Bronchial epithelial cell (primary cell): Measurements from ENCODE around the gene CDKL5. TPM values are rescaled to one million over a fixed set of nuclear protein-coding genes. Genes with fewer than 3 reads are reported as not detected.
A peak's percentile ranks its signal among the peaks of the same experiment; 100 is the strongest.
"Not testable (repeated sequence)": the region's sequence is repeated elsewhere in the genome, so short reads cannot be mapped to it uniquely, and the experiment has no call there.

Source experiments
- DNase-seq: peaks from one replicate; pipeline ENCODE4 v3.0.0-alpha.2; 2010; ENCODE audit warnings: low read depth
- FAIRE-seq: peaks from 2 replicates; lab custom pipeline; 2011; peaks lifted over from hg19 to GRCh38; lab: Jason Lieb, UNC
- H3K27me3 ChIP-seq: 2 replicates; pipeline ENCODE4 v1.5.1; 2011; ENCODE audit warnings: low read length; ENCODE audit not compliant: control insufficient read depth, insufficient read depth
- H3K36me3 ChIP-seq: 2 replicates; pipeline ENCODE4 v1.5.1; 2011; ENCODE audit warnings: low read length; ENCODE audit not compliant: control insufficient read depth, insufficient read depth
- H3K4me3 ChIP-seq: 2 replicates; pipeline ENCODE4 v1.5.1; 2011; ENCODE audit warnings: mild to moderate bottlenecking, low read depth, low read length, control low read depth
- total RNA-seq: library from RNA; depleted of rRNA; stranded (reverse); fragments of >200 nt; gene quantifications from 2 replicates; pipeline ENCODE4 v1.2.1, GENCODE V29; 2014
- TF ChIP-seq, protein P1 (sequence below): IDR thresholded peaks from 2 replicates; pipeline ENCODE4 v1.5.1; 2011; ENCODE audit warnings: mild to moderate bottlenecking, moderate library complexity, low read length, control low read depth, inconsistent platforms; ENCODE audit not compliant: insufficient read depth, severe bottlenecking

Gene CDKL5
- total RNA-seq, 1 donor from 2014 or later = 2.6 TPM

DNA sequence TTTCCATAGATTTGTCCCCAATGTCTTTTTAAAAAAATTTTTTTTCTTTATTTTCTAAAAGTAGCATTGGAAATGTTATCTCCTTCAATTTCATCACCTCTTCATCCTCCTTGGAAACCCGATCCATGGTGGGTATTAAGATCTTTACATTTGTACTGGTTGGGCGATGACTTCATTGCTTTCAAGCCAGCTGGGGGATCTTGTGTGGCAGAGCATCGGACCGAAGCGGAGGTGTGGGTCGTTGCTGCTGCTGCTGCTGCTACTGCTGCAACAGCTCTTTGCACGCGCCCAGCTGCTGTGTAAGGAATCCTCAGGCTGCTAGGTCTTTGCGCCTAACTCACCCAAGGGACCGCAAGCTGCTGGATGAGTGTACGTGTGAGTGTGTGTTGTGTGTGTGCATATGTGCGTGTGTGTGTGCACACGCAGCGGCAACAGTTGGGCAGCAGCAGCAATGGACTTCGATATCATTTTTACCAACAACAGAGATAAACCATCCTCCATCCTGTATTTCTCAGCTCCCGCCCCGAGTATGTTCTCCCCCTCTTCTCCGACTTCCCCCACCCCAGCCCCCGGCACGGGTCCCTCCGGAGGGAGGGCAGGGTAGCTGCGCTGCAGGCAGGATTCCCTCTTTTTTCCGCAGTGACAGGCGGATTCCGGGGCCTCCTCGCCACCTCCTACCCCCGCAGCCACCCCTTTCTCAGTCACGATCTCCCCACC lies 768 bp upstream of the CDKL5 start:
- peak overlapping the region; percentile 58 for H3K4me3 ChIP-seq
- TF ChIP-seq, protein P1, sequence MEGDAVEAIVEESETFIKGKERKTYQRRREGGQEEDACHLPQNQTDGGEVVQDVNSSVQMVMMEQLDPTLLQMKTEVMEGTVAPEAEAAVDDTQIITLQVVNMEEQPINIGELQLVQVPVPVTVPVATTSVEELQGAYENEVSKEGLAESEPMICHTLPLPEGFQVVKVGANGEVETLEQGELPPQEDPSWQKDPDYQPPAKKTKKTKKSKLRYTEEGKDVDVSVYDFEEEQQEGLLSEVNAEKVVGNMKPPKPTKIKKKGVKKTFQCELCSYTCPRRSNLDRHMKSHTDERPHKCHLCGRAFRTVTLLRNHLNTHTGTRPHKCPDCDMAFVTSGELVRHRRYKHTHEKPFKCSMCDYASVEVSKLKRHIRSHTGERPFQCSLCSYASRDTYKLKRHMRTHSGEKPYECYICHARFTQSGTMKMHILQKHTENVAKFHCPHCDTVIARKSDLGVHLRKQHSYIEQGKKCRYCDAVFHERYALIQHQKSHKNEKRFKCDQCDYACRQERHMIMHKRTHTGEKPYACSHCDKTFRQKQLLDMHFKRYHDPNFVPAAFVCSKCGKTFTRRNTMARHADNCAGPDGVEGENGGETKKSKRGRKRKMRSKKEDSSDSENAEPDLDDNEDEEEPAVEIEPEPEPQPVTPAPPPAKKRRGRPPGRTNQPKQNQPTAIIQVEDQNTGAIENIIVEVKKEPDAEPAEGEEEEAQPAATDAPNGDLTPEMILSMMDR = no peak
- peak; percentile 12 for DNase-seq
- FAIRE-seq = no peak
- H3K27me3 ChIP-seq = no peaks in the 10 kb centered on the region
- no peaks in the 10 kb centered on the region for H3K36me3 ChIP-seq

DNA sequence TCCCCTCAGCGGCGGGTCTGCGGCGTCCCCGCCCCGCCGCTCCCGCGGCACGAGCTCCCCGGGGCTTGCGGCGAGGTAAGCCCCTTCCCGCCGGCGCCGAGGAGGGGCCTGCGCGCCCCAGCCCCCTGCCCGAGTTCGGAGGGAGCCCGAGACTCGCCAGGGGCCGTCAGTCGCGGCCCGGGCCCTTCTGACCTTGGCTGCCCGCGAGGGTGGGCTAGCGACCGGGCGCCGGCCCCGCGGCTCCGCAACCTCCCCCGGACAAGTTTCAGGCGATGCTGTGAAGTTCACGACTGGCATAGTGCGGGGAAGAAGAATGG lies 554 bp downstream of the CDKL5 start:
- Histone ChIP-seq H3K27me3 (no peaks in the 10 kb centered on the region), H3K36me3 (no peaks in the 10 kb centered on the region), H3K4me3 (peak overlapping the region; percentile 52)
- TF ChIP-seq, protein P1 = no peak
- FAIRE-seq (no peak), DNase-seq (no peak)

DNA sequence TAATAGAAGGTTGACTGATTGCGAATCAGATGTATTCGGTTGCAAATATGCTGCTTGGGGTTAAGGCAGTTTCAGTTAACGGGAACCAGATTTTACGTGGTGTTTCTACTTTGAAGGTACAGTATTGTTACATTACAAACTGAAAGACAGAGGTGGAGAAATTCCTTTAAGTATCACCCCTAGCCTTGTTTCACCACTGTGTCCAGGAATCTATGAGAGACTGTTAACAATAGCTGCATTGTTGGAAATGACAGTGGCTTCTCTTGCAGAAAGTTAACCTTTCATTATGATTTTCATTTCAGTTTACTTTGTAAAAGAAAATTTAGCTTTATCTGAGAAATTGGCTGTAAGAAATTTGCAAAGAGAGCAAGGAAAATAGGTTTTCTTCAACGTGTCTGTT lies 2.6 kb downstream of the CDKL5 start:
- no peak overlapping the region for H3K4me3 ChIP-seq
- no peak for DNase-seq

DNA sequence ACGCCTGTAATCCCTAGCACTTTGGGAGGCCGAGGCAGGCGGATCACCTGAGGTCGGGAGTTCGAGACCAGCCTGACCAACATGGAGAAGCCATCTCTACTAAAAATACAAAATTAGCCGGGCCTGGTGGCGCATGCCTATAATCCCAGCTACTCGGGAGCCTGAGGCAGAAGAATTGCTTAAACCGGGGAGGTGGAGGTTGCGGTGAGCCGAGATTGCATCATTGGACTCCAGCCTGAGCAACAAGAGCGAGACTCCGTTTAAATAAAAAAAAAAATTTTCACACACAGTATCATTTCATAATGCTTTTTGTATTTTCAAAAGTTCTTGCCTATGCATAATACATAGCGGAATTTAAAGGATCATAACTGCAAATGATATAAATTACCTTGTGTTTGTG lies 7.9 kb downstream of the CDKL5 start:
- not testable (repeated sequence) for H3K27me3 ChIP-seq, FAIRE-seq, H3K4me3 ChIP-seq, DNase-seq, H3K36me3 ChIP-seq

More for the DNA sequence above, 2.6 kb downstream of the CDKL5 start:
- FAIRE-seq = no peak
- TF ChIP-seq, protein P1 = no peak
- H3K36me3 ChIP-seq = no peaks in the 10 kb centered on the region
- no peaks in the 10 kb centered on the region for H3K27me3 ChIP-seq

DNA sequence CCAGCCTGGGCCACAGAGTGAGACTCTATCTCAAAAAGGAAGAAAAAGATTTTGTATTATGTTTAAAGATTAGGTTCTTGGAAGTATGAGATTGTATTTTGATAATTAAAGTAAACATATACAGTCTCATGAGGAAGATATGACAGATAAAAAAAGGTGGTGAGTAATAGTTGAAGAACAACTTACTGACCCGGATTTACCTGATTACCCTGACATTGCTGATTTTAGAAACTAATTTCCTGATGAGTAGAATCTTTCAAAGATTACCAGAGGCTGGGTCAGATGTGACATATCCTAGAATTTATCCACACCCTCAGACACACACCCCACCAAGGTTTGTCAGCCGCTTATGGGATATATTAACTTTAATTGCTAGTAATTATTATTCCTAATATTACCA lies 9.5 kb downstream of the CDKL5 start:
- H3K27me3 ChIP-seq = no peaks in the 10 kb centered on the region
- DNase-seq (peak; percentile 35), FAIRE-seq (no peak)
- no peak overlapping the region for H3K4me3 ChIP-seq
- H3K36me3 ChIP-seq = no peaks in the 10 kb centered on the region
- TF ChIP-seq, protein P1 = no peak

DNA sequence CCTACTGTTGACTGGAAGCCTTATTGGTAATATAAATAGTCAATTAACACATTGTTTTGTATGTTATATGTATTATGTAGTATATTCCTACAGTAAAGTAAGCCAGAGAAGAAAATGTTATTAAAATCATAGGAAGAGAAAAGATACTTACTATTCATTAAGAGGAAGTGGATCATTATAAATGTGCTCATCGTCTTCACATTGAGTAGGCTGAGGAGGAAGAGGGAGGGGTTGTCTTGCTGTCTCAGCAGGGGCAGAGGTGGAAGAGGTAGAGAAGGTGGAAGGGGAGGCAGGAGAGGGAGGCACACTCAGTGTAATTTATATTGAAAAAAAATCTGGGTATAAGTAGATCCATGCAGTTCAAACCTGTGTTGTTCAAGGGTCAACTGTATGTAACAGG lies 10.6 kb downstream of the CDKL5 start:
- no peaks in the 10 kb centered on the region for H3K27me3 ChIP-seq
- FAIRE-seq (no peak), DNase-seq (no peak)
- H3K4me3 ChIP-seq = no peak overlapping the region
- TF ChIP-seq, protein P1 = no peak
- no peaks in the 10 kb centered on the region for H3K36me3 ChIP-seq
